KMS-11 (cell line): ENCODE measurements around the gene CRTC3.

Experiments used
- H2AFZ ChIP-seq: fragments of 200-600 bp; sonication (generic); 2 replicates; pipeline ENCODE4 v1.6.1; 2016; ENCODE audit warnings: antibody characterized with exemption, mixed run types, low read depth
- H3K27ac ChIP-seq: fragments of 200-600 bp; sonication (generic); 2 replicates; pipeline ENCODE4 v1.6.1; 2016; ENCODE audit warnings: mild to moderate bottlenecking, mixed run types
- H3K27me3 ChIP-seq: fragments of 200-600 bp; sonication (generic); 2 replicates; pipeline ENCODE4 v1.6.1; 2017; ENCODE audit warnings: mild to moderate bottlenecking, low read depth, mixed run types, moderate library complexity; ENCODE audit not compliant: insufficient read depth
- H3K36me3 ChIP-seq: fragments of 200-600 bp; sonication (generic); 2 replicates; pipeline ENCODE4 v1.6.1; 2017; ENCODE audit warnings: mild to moderate bottlenecking, mixed run types; ENCODE audit not compliant: insufficient read depth
- H3K4me1 ChIP-seq: fragments of 200-600 bp; sonication (generic); 2 replicates; pipeline ENCODE4 v1.6.1; 2016; ENCODE audit warnings: mild to moderate bottlenecking, low read depth, mixed run types; ENCODE audit not compliant: poor library complexity, severe bottlenecking
- H3K4me2 ChIP-seq: fragments of 200-600 bp; sonication (generic); 2 replicates; pipeline ENCODE4 v1.7.0; 2016; ENCODE audit warnings: mild to moderate bottlenecking, mixed run types
- H3K4me3 ChIP-seq: fragments of 200-600 bp; sonication (generic); IDR thresholded peaks from 2 replicates; pipeline ENCODE4 v1.6.1; 2017; ENCODE audit warnings: low read depth, low read length, mixed read lengths; ENCODE audit not compliant: insufficient read depth
- H3K79me2 ChIP-seq: fragments of 200-600 bp; sonication (generic); 2 replicates; pipeline ENCODE4 v1.6.1; 2016; ENCODE audit warnings: low read depth, mixed run types; ENCODE audit not compliant: insufficient read depth
- H3K9ac ChIP-seq: fragments of 200-600 bp; sonication (generic); 2 replicates; pipeline ENCODE4 v1.6.1; 2016; ENCODE audit warnings: mild to moderate bottlenecking, mixed run types
- H4K20me1 ChIP-seq: fragments of 200-600 bp; sonication (generic); 2 replicates; pipeline ENCODE4 v1.6.1; 2016; ENCODE audit warnings: mild to moderate bottlenecking, mixed run types; ENCODE audit not compliant: insufficient read depth
- CTCF ChIP-seq: fragments of 200-600 bp; sonication (generic); conservative IDR thresholded peaks from 2 replicates; pipeline ENCODE4 v1.6.1; 2017; ENCODE audit warnings: low read depth, mild to moderate bottlenecking, antibody characterized with exemption, low read length, moderate library complexity, mixed read lengths

Gene CRTC3

GRCh38 chr15:90540768-90541167 is 11.0 kb downstream of the CRTC3 start:
- no peaks in the 10 kb centered on the region for H3K79me2 ChIP-seq
- H2AFZ ChIP-seq, result no peak overlapping the region
- no peak overlapping the region for H3K4me3 ChIP-seq
- H3K27ac ChIP-seq, result no peak overlapping the region
- no peaks in the 10 kb centered on the region for H3K36me3 ChIP-seq
- no peak overlapping the region for H3K4me2 ChIP-seq
- H3K9ac ChIP-seq, result no peak overlapping the region
- no peak for TF ChIP-seq CTCF
- no peaks in the 10 kb centered on the region for H4K20me1 ChIP-seq
- no peaks in the 10 kb centered on the region for H3K27me3 ChIP-seq
- H3K4me1 ChIP-seq, result peaks cover under 1% of the 10 kb centered on the region

GRCh38 chr15:90545095-90545494 is 15.4 kb downstream of the CRTC3 start:
- Histone ChIP-seq H3K9ac (no peak overlapping the region), H3K79me2 (no peaks in the 10 kb centered on the region)

GRCh38 chr15:90547540-90547939 is 17.8 kb downstream of the CRTC3 start:
- no peak for TF ChIP-seq CTCF
- Histone ChIP-seq H4K20me1 (no peaks in the 10 kb centered on the region), H3K4me3 (no peak overlapping the region), H3K27ac (no peak overlapping the region), H3K4me2 (no peak overlapping the region), H2AFZ (no peak overlapping the region), H3K9ac (no peak overlapping the region), H3K4me1 (no peaks in the 10 kb centered on the region), H3K79me2 (no peaks in the 10 kb centered on the region), H3K27me3 (no peaks in the 10 kb centered on the region), H3K36me3 (no peaks in the 10 kb centered on the region)

More at GRCh38 chr15:90545095-90545494, 15.4 kb downstream of the CRTC3 start:
- H3K4me3 ChIP-seq, result no peak overlapping the region
- H3K27me3 ChIP-seq, result no peaks in the 10 kb centered on the region
- H3K27ac ChIP-seq, result no peak overlapping the region
- H2AFZ ChIP-seq, result no peak overlapping the region
- H3K4me2 ChIP-seq, result no peak overlapping the region
- H3K4me1 ChIP-seq, result no peaks in the 10 kb centered on the region
- H4K20me1 ChIP-seq, result no peaks in the 10 kb centered on the region
- no peaks in the 10 kb centered on the region for H3K36me3 ChIP-seq
- TF ChIP-seq CTCF, result no peak

GRCh38 chr15:90550919-90551318 is 21.2 kb downstream of the CRTC3 start:
- no peak overlapping the region for H3K27ac ChIP-seq
- no peaks in the 10 kb centered on the region for H3K36me3 ChIP-seq
- H3K9ac ChIP-seq, result no peak overlapping the region
- H3K27me3 ChIP-seq, result no peaks in the 10 kb centered on the region
- H3K79me2 ChIP-seq, result no peaks in the 10 kb centered on the region
- no peak for TF ChIP-seq CTCF
- H4K20me1 ChIP-seq, result no peaks in the 10 kb centered on the region
- H3K4me1 ChIP-seq, result no peaks in the 10 kb centered on the region
- no peak overlapping the region for H2AFZ ChIP-seq
- H3K4me3 ChIP-seq, result no peak overlapping the region
- no peak overlapping the region for H3K4me2 ChIP-seq
